Ovary (tissue), 9 donors: Measurements from ENCODE around the gene CLPSL1. TPM values are rescaled to one million over a fixed set of nuclear protein-coding genes. Genes with fewer than 3 reads are reported as not detected.

Experiments used
- DNase-seq, 5 donors: peaks; one replicate each; pipeline ENCODE4 v3.0.0-alpha.2; 2019 to 2020
- H3K27ac ChIP-seq, 2 donors: fragments of 200-600 bp; one replicate each; pipeline versions ENCODE4 v1.5.1 to v1.8.0; 2019 to 2022
- H3K27me3 ChIP-seq: fragments of 200-600 bp; one replicate; pipeline ENCODE4 v1.8.0; 2022
- H3K36me3 ChIP-seq: fragments of 200-600 bp; sonication (generic); one replicate; pipeline ENCODE4 v1.5.1; 2019
- H3K4me1 ChIP-seq: one replicate; pipeline ENCODE4 v1.8.1; 2013; ENCODE audit warnings: mild to moderate bottlenecking, moderate library complexity; ENCODE audit not compliant: insufficient read depth
- H3K4me3 ChIP-seq: fragments of 200-600 bp; sonication (generic); one replicate; pipeline ENCODE4 v1.5.1; 2017
- H3K9me3 ChIP-seq, 2 donors: fragments of 200-600 bp in 1 of 2; sonication (generic) in 1 of 2; one replicate each; pipeline versions ENCODE4 v1.5.1 to v1.8.1; 2013 to 2019; ENCODE audit warnings: mild to moderate bottlenecking in 1 of 2, moderate library complexity in 1 of 2
- CTCF ChIP-seq, 3 donors: fragments of 450-650 bp in 2 of 3; fragments of 200-600 bp in 1 of 3; IDR thresholded peaks; one replicate each; pipeline versions ENCODE4 v1.5.1 to v1.8.0; 2016 to 2022; ENCODE audit warnings: antibody characterized with exemption in 3 of 3, mild to moderate bottlenecking in 1 of 3
- EP300 ChIP-seq: sonication (generic); formaldehyde crosslinking; IDR thresholded peaks from one replicate; pipeline ENCODE4 v1.6.1; 2017; ENCODE audit warnings: antibody characterized with exemption
- POLR2A ChIP-seq: fragments of 450-650 bp; IDR thresholded peaks from one replicate; pipeline ENCODE4 v1.6.1; 2017; ENCODE audit warnings: antibody characterized with exemption, mild to moderate bottlenecking, moderate library complexity
- WGBS, 3 donors: extraction: QIAGEN DNeasy Blood & Tissue Kit in 1 of 3; methylation state at CpG; one replicate each; pipeline versions ENCODE4 v1.1.5 to v1.1.7; 2013 to 2017; 5-methylcytosine and 5-hydroxymethylcytosine counted together
- intact Hi-C, 4 donors: fragments of 100-400 bp; cut with DNase I; formaldehyde crosslinking; loops; one replicate each; pipeline versions ENCODE4 v1.11.0 to v1.15.1; 2022 to 2023
- polyA plus RNA-seq, 2 donors: library from polyadenylated mRNA; stranded (reverse); fragments of 200-250 nt in 1 of 2; fragments of 350-450 nt in 1 of 2; fragmentation: Illumina TruSeq in 1 of 2; extraction: RNeasy Lipid Tissue Mini Kit (QIAGEN cat#74804) in 1 of 2; gene quantifications; one replicate each; pipeline ENCODE4 v1.2.3, GENCODE V29; 2013 to 2014
- total RNA-seq, 7 donors: library from RNA; depleted of rRNA in 2 of 7; stranded (reverse); fragments of >200 nt in 2 of 7; fragmentation: NEBNext Ultra II Directional in 3 of 7; extraction: Animal tissue kit (Norgen Biotek cat#: 25700) in 3 of 7; gene quantifications; one replicate each; pipeline versions ENCODE4 v1.1.0 to v1.2.4, GENCODE V29; 2016 to 2023
- donor health status: DM: no; HTN: no; CAD: no; lungs with moderate emphysema.
- donor health status: DM: no; HTN: no; CAD: no.
- donor health status: Bipolar disorder and iron deficiency.
- donor health status: DM: yes; HTN: yes; CAD: no.
- donor health status: DM: no; HTN: no; CAD: no.
- donor health status: DM: yes; HTN: yes; CAD: no.

The CLPSL1 gene
- total and polyA plus RNA-seq, 9 donors, result not detected

GRCh38 chr6:35775031-35775430, 5.8 kb upstream of the CLPSL1 start:
- DNase-seq, result no peak

GRCh38 chr6:35776364-35777215, 4.2 kb upstream of the CLPSL1 start, which contains the start of gene CLPSL2:
TSS of gene CLPSL2 (plus strand) at chr6:35776598. CDS start at chr6:35776619, 21 bp downstream.
- Histone ChIP-seq H3K4me3 (peak within 1 kb of the TSS; percentile 23), H3K27ac (no peak within 1 kb of the TSS), H3K9me3 (no peaks in the 10 kb centered on the region), H3K27me3 (no peaks in the 10 kb centered on the region), H3K4me1 (no peaks in the 10 kb centered on the region), H3K36me3 (no peaks in the 10 kb centered on the region)
- 1 to 3% (median 1%) methylated on average over 54 to 56 of the region's 56 CpGs for WGBS, 3 donors
- DNase-seq, result no peak
- intact Hi-C loops, result no loop called here
- TF ChIP-seq POLR2A, result no peak
- TF ChIP-seq CTCF (IDR thresholded peaks at IDR 0.05), result no peak
- no peak for TF ChIP-seq EP300

More at GRCh38 chr6:35775031-35775430, 5.8 kb upstream of the CLPSL1 start:
- Histone ChIP-seq H3K4me3 (no peak overlapping the region), H3K36me3 (no peaks in the 10 kb centered on the region), H3K27me3 (no peaks in the 10 kb centered on the region), H3K27ac (no peak overlapping the region), H3K9me3 (no peaks in the 10 kb centered on the region), H3K4me1 (no peaks in the 10 kb centered on the region)
- TF ChIP-seq EP300, result no peak
- no peak for TF ChIP-seq CTCF (IDR thresholded peaks at IDR 0.05)
- TF ChIP-seq POLR2A, result no peak
- intact Hi-C loops, result no loop called here
- 63 to 72% (median 67%) methylated on average over 6 of the region's 6 CpGs for WGBS, 3 donors

GRCh38 chr6:35777356-35778102, 3.3 kb upstream of the CLPSL1 start:
- H3K27me3 ChIP-seq, result no peaks in the 10 kb centered on the region
- H3K36me3 ChIP-seq, result no peaks in the 10 kb centered on the region
- H3K4me3 ChIP-seq, result no peak overlapping the region
- H3K27ac ChIP-seq, result no peak overlapping the region
- no peaks in the 10 kb centered on the region for H3K4me1 ChIP-seq
- H3K9me3 ChIP-seq, result no peaks in the 10 kb centered on the region
- TF ChIP-seq POLR2A, result no peak
- no peak for TF ChIP-seq EP300
- no peak for TF ChIP-seq CTCF (IDR thresholded peaks at IDR 0.05)
- intact Hi-C loops, result no loop called here
- no peak for DNase-seq
- WGBS, 3 donors, result 73 to 85% (median 85%) methylated on average over 10 of the region's 10 CpGs

- Histone ChIP-seq H3K4me1 (no peaks in the 10 kb centered on the region), H3K4me3 (no peak overlapping the region), H3K9me3 (no peaks in the 10 kb centered on the region), H3K36me3 (no peaks in the 10 kb centered on the region), H3K27me3 (no peaks in the 10 kb centered on the region), H3K27ac (no peak overlapping the region)
- no peak for TF ChIP-seq EP300
- TF ChIP-seq POLR2A, result no peak
- TF ChIP-seq CTCF (IDR thresholded peaks at IDR 0.05), result no peak
- intact Hi-C loops, result no loop called here
- no peak for DNase-seq
- WGBS, 3 donors, result 81 to 88% (median 82%) methylated on average over 2 of the region's 2 CpGs
Measured at GRCh38 chr6:35778437-35778836, 2.4 kb upstream of the CLPSL1 start.
